ENCODE measurements around the gene TCHP.

DNA sequence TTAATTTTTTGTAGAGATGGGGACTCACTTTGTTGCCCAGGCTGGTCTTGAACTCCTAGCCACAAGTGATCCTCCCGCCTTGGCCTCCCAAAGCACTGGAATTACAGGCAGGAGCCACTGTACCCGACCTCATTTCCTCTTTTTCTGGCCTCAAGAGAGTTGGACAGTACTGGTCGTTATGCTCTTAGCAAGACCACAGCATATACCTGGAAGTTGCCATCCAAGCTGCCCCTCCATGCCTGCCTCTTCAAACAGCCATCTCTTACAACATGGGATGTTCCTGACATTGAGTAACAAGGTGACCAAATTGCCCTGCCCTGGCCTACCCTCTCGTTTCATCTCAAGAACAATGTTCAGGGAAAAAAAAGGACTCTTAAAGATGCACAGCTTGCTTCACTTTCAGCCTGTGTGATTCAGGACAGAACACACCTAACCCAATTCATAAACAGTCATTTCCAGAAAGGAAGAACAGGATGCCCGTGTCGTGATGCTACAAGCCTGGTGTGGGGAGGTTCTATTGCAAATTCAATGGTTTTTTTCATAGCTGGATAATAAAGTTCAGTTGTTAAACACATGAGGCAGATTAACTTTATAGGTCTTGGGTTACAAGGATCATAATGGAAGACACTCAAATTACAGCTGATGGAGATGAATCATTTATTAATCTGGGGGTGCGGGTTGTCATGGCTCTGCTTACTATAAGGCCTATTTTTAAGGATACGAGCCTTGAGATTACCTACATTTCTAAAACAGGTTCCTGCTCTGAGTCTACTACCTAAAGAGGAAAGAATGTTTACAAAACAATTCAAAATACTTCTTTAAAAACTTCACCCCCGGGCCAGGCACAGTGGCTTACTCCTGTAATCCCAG lies 31.7 kb upstream of the TCHP start:
- TF ChIP-seq, protein P1, sequence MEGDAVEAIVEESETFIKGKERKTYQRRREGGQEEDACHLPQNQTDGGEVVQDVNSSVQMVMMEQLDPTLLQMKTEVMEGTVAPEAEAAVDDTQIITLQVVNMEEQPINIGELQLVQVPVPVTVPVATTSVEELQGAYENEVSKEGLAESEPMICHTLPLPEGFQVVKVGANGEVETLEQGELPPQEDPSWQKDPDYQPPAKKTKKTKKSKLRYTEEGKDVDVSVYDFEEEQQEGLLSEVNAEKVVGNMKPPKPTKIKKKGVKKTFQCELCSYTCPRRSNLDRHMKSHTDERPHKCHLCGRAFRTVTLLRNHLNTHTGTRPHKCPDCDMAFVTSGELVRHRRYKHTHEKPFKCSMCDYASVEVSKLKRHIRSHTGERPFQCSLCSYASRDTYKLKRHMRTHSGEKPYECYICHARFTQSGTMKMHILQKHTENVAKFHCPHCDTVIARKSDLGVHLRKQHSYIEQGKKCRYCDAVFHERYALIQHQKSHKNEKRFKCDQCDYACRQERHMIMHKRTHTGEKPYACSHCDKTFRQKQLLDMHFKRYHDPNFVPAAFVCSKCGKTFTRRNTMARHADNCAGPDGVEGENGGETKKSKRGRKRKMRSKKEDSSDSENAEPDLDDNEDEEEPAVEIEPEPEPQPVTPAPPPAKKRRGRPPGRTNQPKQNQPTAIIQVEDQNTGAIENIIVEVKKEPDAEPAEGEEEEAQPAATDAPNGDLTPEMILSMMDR (IDR thresholded peaks at IDR 0.05), result no peak
- no peak for TF ChIP-seq POLR2A (IDR thresholded peaks at IDR 0.05)
- TF ChIP-seq EP300 (IDR thresholded peaks at IDR 0.05), result no peak
